H1 (cell line): Measurements from ENCODE around the gene LPAR3. TPM values are rescaled to one million over a fixed set of nuclear protein-coding genes. Genes with fewer than 3 reads are reported as not detected.

Experiments
- CTCF ChIA-PET: fragments of 300-600 bp; sonication (Branson Sonifier 250); formaldehyde crosslinking; loops from one replicate; lab custom pipeline; 2021; ENCODE audit not compliant: partially characterized antibody; lab: Charles Lee
- POLR2A ChIA-PET: fragments of 300-600 bp; sonication (Branson Sonifier 250); formaldehyde crosslinking; loops from one replicate; lab custom pipeline; 2021; ENCODE audit warnings: inconsistent platforms; ENCODE audit not compliant: partially characterized antibody; lab: Charles Lee
- DNase-seq, 2 experiments: peaks; one replicate each; pipeline versions ENCODE4 v3.0.0 to v3.0.0-alpha.2; 2010 to 2022; ENCODE audit warnings: low spot score in 2 of 2, low read depth in 1 of 2, mixed read lengths in 1 of 2
- FAIRE-seq: peaks from 2 replicates; lab custom pipeline; 2011; peaks lifted over from hg19 to GRCh38; lab: Jason Lieb, UNC
- H2AFZ ChIP-seq: 2 replicates; pipeline ENCODE4 v1.8.1; 2012; ENCODE audit warnings: low read length, inconsistent platforms
- H2AK5ac ChIP-seq: 2 replicates; pipeline ENCODE4 v1.6.1; 2013; ENCODE audit warnings: low read depth, low read length
- H2BK120ac ChIP-seq: replicated peaks from 2 replicates; pipeline ENCODE3; 2013; ENCODE audit warnings: low read depth, low read length, inconsistent platforms
- H2BK12ac ChIP-seq: 2 replicates; pipeline ENCODE4 v1.6.1; 2013; ENCODE audit warnings: low read depth, low read length
- H2BK15ac ChIP-seq: 2 replicates; pipeline ENCODE4 v1.6.1; 2013; ENCODE audit warnings: low read length
- H2BK20ac ChIP-seq: 2 replicates; pipeline ENCODE4 v1.6.1; 2013; ENCODE audit warnings: low read length
- H2BK5ac ChIP-seq: 2 replicates; pipeline ENCODE4 v1.6.1; 2013; ENCODE audit warnings: low read depth, low read length
- H3K14ac ChIP-seq: 2 replicates; pipeline ENCODE4 v1.6.1; 2013; ENCODE audit warnings: inconsistent platforms; ENCODE audit not compliant: insufficient read length
- H3K18ac ChIP-seq: 2 replicates; pipeline ENCODE4 v1.6.1; 2013; ENCODE audit warnings: low read length; ENCODE audit errors: extremely low read depth
- H3K23ac ChIP-seq: 2 replicates; pipeline ENCODE4 v1.6.1; 2013; ENCODE audit warnings: inconsistent platforms; ENCODE audit not compliant: insufficient read length
- H3K23me2 ChIP-seq: 2 replicates; pipeline ENCODE4 v1.6.1; 2013; ENCODE audit warnings: low read depth, low read length
- H3K27ac ChIP-seq: 2 replicates; pipeline ENCODE4 v1.6.1; 2011; ENCODE audit warnings: low read depth, low read length, inconsistent platforms
- H3K27me3 ChIP-seq, 4 experiments: replicated peaks in 1 of 4; 1 replicate in 1 of 4; 2 replicates in 3 of 4; pipeline versions ENCODE4 v1.6.1 to v1.8.1; 2011 to 2013; ENCODE audit warnings: low read length in 3 of 4, mild to moderate bottlenecking in 3 of 4, inconsistent platforms in 2 of 4, mixed read lengths in 2 of 4, moderate library complexity in 1 of 4; ENCODE audit not compliant: control insufficient read depth in 3 of 4, insufficient read depth in 3 of 4; ENCODE audit errors: extremely low read depth in 1 of 4
- H3K36me3 ChIP-seq, 4 experiments: 2 replicates each; pipeline versions ENCODE4 v1.6.1 to v1.8.1; 2011 to 2013; ENCODE audit warnings: mild to moderate bottlenecking in 4 of 4, low read length in 3 of 4, moderate library complexity in 2 of 4, control low read depth in 1 of 4, inconsistent platforms in 1 of 4; ENCODE audit not compliant: insufficient read depth in 4 of 4, control insufficient read depth in 2 of 4
- H3K4ac ChIP-seq: replicated peaks from 2 replicates; pipeline ENCODE3; 2013; ENCODE audit warnings: low read length, low read depth, mixed read lengths, inconsistent platforms; ENCODE audit not compliant: insufficient read length
- H3K4me1 ChIP-seq, 4 experiments: replicated peaks in 1 of 4; 1 replicate in 1 of 4; 2 replicates in 3 of 4; pipeline versions ENCODE4 v1.6.1 to v1.8.1; 2011 to 2013; ENCODE audit warnings: low read length in 3 of 4, inconsistent platforms in 2 of 4, mixed read lengths in 1 of 4; ENCODE audit not compliant: insufficient read depth in 4 of 4, control insufficient read depth in 3 of 4
- H3K4me2 ChIP-seq, 2 experiments: 2 replicates each; pipeline versions ENCODE4 v1.6.1 to v1.8.1; 2011 to 2013; ENCODE audit warnings: low read depth in 2 of 2, low read length in 2 of 2, control low read depth in 1 of 2, inconsistent platforms in 1 of 2, mild to moderate bottlenecking in 1 of 2; ENCODE audit not compliant: insufficient read depth in 1 of 2
- H3K4me3 ChIP-seq, 4 experiments: fragments of 200-600, 300-600 bp in 1 of 4; sonication (generic), shearing (Covaris generic), sonication (Bioruptor Twin) in 1 of 4; 2 replicates each; pipeline versions ENCODE4 v1.5.1 to v1.8.1; 2011 to 2016; ENCODE audit warnings: low read length in 4 of 4, low read depth in 3 of 4, control low read depth in 2 of 4, inconsistent platforms in 2 of 4, mild to moderate bottlenecking in 2 of 4, mixed read lengths in 1 of 4, moderate library complexity in 1 of 4; ENCODE audit not compliant: insufficient read depth in 2 of 4; ENCODE audit errors: extremely low read depth in 1 of 4
- H3K56ac ChIP-seq: replicated peaks from 2 replicates; pipeline ENCODE3; 2013; ENCODE audit warnings: low read depth, mild to moderate bottlenecking, mixed read lengths, low read length, inconsistent platforms; ENCODE audit not compliant: insufficient read length
- H3K79me1 ChIP-seq: 2 replicates; pipeline ENCODE4 v1.6.1; 2013; ENCODE audit warnings: low read depth, low read length, control low read depth
- H3K79me2 ChIP-seq, 2 experiments: 2 replicates each; pipeline versions ENCODE4 v1.6.1 to v1.8.1; 2012 to 2013; ENCODE audit warnings: low read length in 2 of 2, mild to moderate bottlenecking in 2 of 2, inconsistent platforms in 1 of 2; ENCODE audit not compliant: insufficient read depth in 2 of 2, control insufficient read depth in 1 of 2
- H3K9ac ChIP-seq, 4 experiments: replicated peaks in 1 of 4; 1 replicate in 1 of 4; 2 replicates in 3 of 4; pipeline versions ENCODE4 v1.6.1 to v1.8.1; 2011 to 2013; ENCODE audit warnings: low read depth in 3 of 4, low read length in 3 of 4, control low read depth in 2 of 4, mild to moderate bottlenecking in 2 of 4, moderate library complexity in 2 of 4, inconsistent platforms in 1 of 4; ENCODE audit errors: extremely low read depth in 1 of 4
- H3K9me3 ChIP-seq, 2 experiments: 2 replicates each; pipeline versions ENCODE4 v1.6.1 to v1.8.1; 2012 to 2013; ENCODE audit warnings: mild to moderate bottlenecking in 2 of 2, moderate library complexity in 2 of 2, control low read depth in 1 of 2, inconsistent platforms in 1 of 2, low read depth in 1 of 2, low read length in 1 of 2, mixed read lengths in 1 of 2; ENCODE audit not compliant: insufficient read depth in 2 of 2
- H4K20me1 ChIP-seq, 2 experiments: replicated peaks in 1 of 2; 2 replicates each; pipeline versions ENCODE3 to v1.8.1; 2011 to 2013; ENCODE audit warnings: inconsistent platforms in 2 of 2, low read length in 2 of 2, mild to moderate bottlenecking in 1 of 2; ENCODE audit not compliant: insufficient read depth in 2 of 2, control insufficient read depth in 1 of 2
- H4K5ac ChIP-seq: 2 replicates; pipeline ENCODE4 v1.6.1; 2013; ENCODE audit warnings: low read length, low read depth, mixed read lengths, inconsistent platforms; ENCODE audit not compliant: insufficient read length
- H4K8ac ChIP-seq: 2 replicates; pipeline ENCODE4 v1.8.0; 2013; ENCODE audit warnings: mild to moderate bottlenecking, moderate library complexity, low read length, inconsistent platforms; ENCODE audit not compliant: insufficient read depth; ENCODE audit errors: extremely low read depth
- H4K91ac ChIP-seq: replicated peaks from 2 replicates; pipeline ENCODE3; 2013; ENCODE audit warnings: low read length, mixed read lengths, inconsistent platforms; ENCODE audit not compliant: insufficient read length
- ASH2L ChIP-seq: fragments of 200-600, 300-600 bp; sonication (generic); IDR thresholded peaks from one replicate; pipeline ENCODE4 v1.7.1; 2017; ENCODE audit warnings: low read length
- CTCF ChIP-seq, 3 experiments: IDR thresholded peaks; 1 replicate in 2 of 3; 2 replicates in 1 of 3; pipeline versions ENCODE4 v1.5.1 to v1.6.1; 2011; ENCODE audit warnings: low read length in 3 of 3, mild to moderate bottlenecking in 3 of 3, inconsistent platforms in 2 of 3, low read depth in 1 of 3, moderate library complexity in 1 of 3; ENCODE audit not compliant: insufficient read depth in 1 of 3; ENCODE audit errors: control extremely low read depth in 1 of 3
- FOSL1 ChIP-seq: IDR thresholded peaks from 2 replicates; pipeline ENCODE4 v1.6.1; 2011; ENCODE audit warnings: mild to moderate bottlenecking, low read depth, low read length, moderate library complexity; ENCODE audit not compliant: insufficient read depth
- PHF8 ChIP-seq: fragments of 200-600 bp; sonication (generic); conservative IDR thresholded peaks from 2 replicates; pipeline ENCODE4 v1.7.1; 2012; ENCODE audit warnings: low read depth, mild to moderate bottlenecking, inconsistent platforms, low read length, moderate library complexity
- POLR2A ChIP-seq, 2 experiments: IDR thresholded peaks; 1 replicate in 1 of 2; 2 replicates in 1 of 2; pipeline ENCODE4 v1.6.1; 2011; ENCODE audit warnings: low read depth in 2 of 2, low read length in 2 of 2, mild to moderate bottlenecking in 2 of 2; ENCODE audit errors: control extremely low read depth in 1 of 2
- RFX5 ChIP-seq: IDR thresholded peaks from 2 replicates; pipeline ENCODE4 v1.6.1; 2011; ENCODE audit warnings: low read depth, low read length, improper control_type of control experiment, borderline replicate concordance
- SUZ12 ChIP-seq: fragments of 200-600 bp; sonication (generic); IDR thresholded peaks from 2 replicates; pipeline ENCODE4 v1.6.1; 2012; ENCODE audit warnings: mild to moderate bottlenecking, inconsistent platforms, low read length, moderate library complexity, mixed read lengths
- WGBS, 2 experiments: shearing (Covaris generic) in 1 of 2; methylation state at CpG; one replicate each; pipeline versions ENCODE4 v1.1.6 to v1.1.7; 2013 to 2015; ENCODE audit warnings: low lambda C conversion rate in 2 of 2, mixed read lengths in 2 of 2, inconsistent platforms in 1 of 2, low coverage in 1 of 2, missing lambda C conversion rate in 1 of 2; ENCODE audit not compliant: insufficient replicate concordance in 2 of 2, insufficient coverage in 1 of 2, insufficient read length in 1 of 2; ENCODE audit errors: extremely low coverage in 1 of 2, missing lambda C conversion rate in 1 of 2; 5-methylcytosine and 5-hydroxymethylcytosine counted together
- polyA plus RNA-seq, 7 experiments: library from polyadenylated mRNA; depleted of rRNA in 3 of 7; stranded (reverse) in 5 of 7; unstranded in 2 of 7; fragments of >200 nt in 5 of 7; fragments of 200-250 nt in 2 of 7; gene quantifications; 1 replicate in 5 of 7; 2 replicates in 1 of 7; 4 replicates in 1 of 7; pipeline versions ENCODE4 v1.2.1 to v1.2.3, GENCODE V29; 2011 to 2013; ENCODE audit warnings: missing spikeins in 2 of 7, mixed read lengths in 2 of 7
- total RNA-seq: library from RNA; stranded (reverse); fragmentation: NEBNext Ultra II Directional; extraction: Animal tissue kit (Norgen Biotek cat#: 25700); gene quantifications from 2 replicates; pipeline ENCODE4 v1.2.1, GENCODE V29; 2021

LPAR3 gene
- total and polyA plus RNA-seq, 2 of the 8 experiments (the other 6 are each of a cell fraction or from before 2014, with no cell fraction given) = 17.1 to 25.4 TPM

- no peak overlapping the region for H2AFZ ChIP-seq
- H2BK15ac ChIP-seq = no peak overlapping the region
- H2BK5ac ChIP-seq = no peak overlapping the region
- no peak overlapping the region for H2BK12ac ChIP-seq
- whole genome bisulfite sequencing, 2 experiments = 89% methylated on average over 7 of the region's 7 CpGs; no CpG with 5 or more reads in 1 of the 2 experiments
- H3K14ac ChIP-seq = no peak overlapping the region
- ChIA-PET CTCF (interaction anchor here (0.6 to 1.4 kb wide), 3 partner anchors 30 to 60 kb away, joined by 3 read pairs; no protein-coding TSS in a partner anchor), POLR2A (interaction anchor here (1.1 kb wide), 1 partner anchor 8 kb away, joined by 3 read pairs; no protein-coding TSS in a partner anchor)
- H4K20me1 ChIP-seq = no peaks in the 10 kb centered on the region
- H3K36me3 ChIP-seq = no peaks in the 10 kb centered on the region
- H2BK20ac ChIP-seq = no peak overlapping the region
- H3K18ac ChIP-seq = no peak overlapping the region
- no peak overlapping the region for H3K4me2 ChIP-seq
- no peak overlapping the region for H3K4me3 ChIP-seq
- no peaks in the 10 kb centered on the region for H3K9me3 ChIP-seq
- no peaks in the 10 kb centered on the region for H3K79me1 ChIP-seq
- no peaks in the 10 kb centered on the region for H3K79me2 ChIP-seq
- H3K56ac ChIP-seq = no peak overlapping the region
- no peak overlapping the region for H3K9ac ChIP-seq
- peaks cover 0 to 1% (median 0%) of the 10 kb centered on the region in 4 experiments; a peak in 1 of 7 replicates for H3K27me3 ChIP-seq
- H2AK5ac ChIP-seq = no peak overlapping the region
- no peak overlapping the region for H3K4ac ChIP-seq
- H4K8ac ChIP-seq = no peak overlapping the region
- DNase-seq = no peak
- no peaks in the 10 kb centered on the region for H3K4me1 ChIP-seq
- H3K23ac ChIP-seq = no peak overlapping the region
- no peak overlapping the region for H4K91ac ChIP-seq
- H3K27ac ChIP-seq = no peak overlapping the region
- no peak for FAIRE-seq
- H3K23me2 ChIP-seq = no peaks in the 10 kb centered on the region
- no peak overlapping the region for H2BK120ac ChIP-seq
- no peak overlapping the region for H4K5ac ChIP-seq
- no peak for TF ChIP-seq POLR2A (IDR thresholded peaks at IDR 0.05; ENCODE audit: control extremely low read depth in 1 of 2, low read depth in 2 of 2, low read length in 2 of 2)
- TF ChIP-seq CTCF (IDR thresholded peaks at IDR 0.05; ENCODE audit: control extremely low read depth in 1 of 3, insufficient read depth in 1 of 3, low read depth in 1 of 3, low read length in 3 of 3) = no peak
- no peak for TF ChIP-seq PHF8
- no peak for TF ChIP-seq SUZ12
- no peak for TF ChIP-seq FOSL1
- no peak for TF ChIP-seq ASH2L
- TF ChIP-seq RFX5 = no peak
These were observed 57.8 kb downstream of the LPAR3 start for GRCh38 chr1:84835169-84835568.
